MCF 10A (cell line): Measurements from ENCODE around the gene FUOM. TPM values are rescaled to one million over a fixed set of nuclear protein-coding genes. Genes with fewer than 3 reads are reported as not detected.

Experiments used
- BruUV-seq: library from RNA; stranded (reverse); fragments of 400-500 nt; replicated peaks from 2 replicates; lab custom pipeline; 2021; lab: Mats Ljungman, UMichigan
- CTCF ChIA-PET: fragments of 300-600 bp; sonication (Branson Sonifier 250); formaldehyde crosslinking; extraction: SDS; loops from one replicate; lab custom pipeline; 2021; ENCODE audit warnings: antibody characterized with exemption, inconsistent platforms; lab: Yijun Ruan, JAX
- POLR2A ChIA-PET: fragments of 300-600, 350-650 bp; sonication (Branson Sonifier 250); formaldehyde crosslinking; extraction: SDS; loops from one replicate; lab custom pipeline; 2020; ENCODE audit warnings: antibody characterized with exemption, inconsistent platforms; lab: Yijun Ruan, JAX
- DNase-seq: peaks from one replicate; pipeline ENCODE4 v3.0.0-alpha.2; 2018; ENCODE audit not compliant: unreplicated experiment
- H3K27ac Mint-ChIP-seq: one replicate; pipeline ENCODE4 v1.8.0; 2022; ENCODE audit warnings: mild to moderate bottlenecking, low read depth, mixed read lengths; ENCODE audit not compliant: unreplicated experiment
- H3K27me3 Mint-ChIP-seq: one replicate; pipeline ENCODE4 v1.8.0; 2022; ENCODE audit warnings: mixed read lengths; ENCODE audit not compliant: insufficient read depth, unreplicated experiment
- H3K36me3 Mint-ChIP-seq: one replicate; pipeline ENCODE4 v1.8.0; 2022; ENCODE audit warnings: mild to moderate bottlenecking, moderate library complexity, mixed read lengths; ENCODE audit not compliant: insufficient read depth, unreplicated experiment
- H3K4me1 Mint-ChIP-seq: one replicate; pipeline ENCODE4 v1.8.0; 2022; ENCODE audit warnings: mixed read lengths; ENCODE audit not compliant: insufficient read depth, unreplicated experiment
- H3K4me3 Mint-ChIP-seq: one replicate; pipeline ENCODE4 v1.8.0; 2022; ENCODE audit warnings: mild to moderate bottlenecking, moderate library complexity, mixed read lengths; ENCODE audit not compliant: unreplicated experiment
- H3K9me3 Mint-ChIP-seq: one replicate; pipeline ENCODE4 v1.8.0; 2022; ENCODE audit warnings: mixed read lengths; ENCODE audit not compliant: unreplicated experiment
- intact Hi-C: fragments of 100-400 bp; cut with micrococcal nuclease; formaldehyde crosslinking; loops from 2 replicates; pipeline ENCODE4 v1.14.1; 2022
- total RNA-seq: library from RNA; stranded (reverse); gene quantifications from 2 replicates; pipeline ENCODE4 v1.2.3, GENCODE V29; 2022
- TF ChIP-seq, protein P1 (sequence below): fragments of 200-600 bp; IDR thresholded peaks from one replicate; pipeline ENCODE4 v1.8.0; 2022; ENCODE audit warnings: antibody characterized with exemption, mild to moderate bottlenecking; ENCODE audit not compliant: unreplicated experiment

Gene FUOM
- total RNA-seq, 1 experiment from 2014 or later = 22.6 TPM

DNA sequence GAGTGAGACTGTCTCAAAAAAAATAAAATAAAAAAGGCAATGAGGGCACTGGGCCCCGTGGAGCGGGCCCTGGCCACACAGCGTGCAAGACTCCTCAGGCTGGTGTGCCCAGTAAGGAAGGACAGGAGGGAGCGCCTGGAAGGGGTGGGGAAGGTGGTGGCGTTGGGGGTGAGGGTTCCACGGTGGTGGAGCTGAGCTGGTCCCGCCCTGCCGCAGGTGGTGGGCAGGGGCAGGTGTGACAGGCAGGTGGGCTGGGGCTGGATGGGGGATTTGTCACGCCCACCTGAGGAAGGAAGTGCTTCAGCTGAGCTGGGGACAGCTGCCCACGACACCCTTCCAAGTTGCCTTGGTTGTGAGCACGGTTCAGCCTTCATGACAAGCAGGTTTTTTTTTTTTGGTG, 11.4 kb downstream of the FUOM start:
- no peaks in the 10 kb centered on the region for H3K27me3 Mint-ChIP-seq
- TF ChIP-seq, protein P1, sequence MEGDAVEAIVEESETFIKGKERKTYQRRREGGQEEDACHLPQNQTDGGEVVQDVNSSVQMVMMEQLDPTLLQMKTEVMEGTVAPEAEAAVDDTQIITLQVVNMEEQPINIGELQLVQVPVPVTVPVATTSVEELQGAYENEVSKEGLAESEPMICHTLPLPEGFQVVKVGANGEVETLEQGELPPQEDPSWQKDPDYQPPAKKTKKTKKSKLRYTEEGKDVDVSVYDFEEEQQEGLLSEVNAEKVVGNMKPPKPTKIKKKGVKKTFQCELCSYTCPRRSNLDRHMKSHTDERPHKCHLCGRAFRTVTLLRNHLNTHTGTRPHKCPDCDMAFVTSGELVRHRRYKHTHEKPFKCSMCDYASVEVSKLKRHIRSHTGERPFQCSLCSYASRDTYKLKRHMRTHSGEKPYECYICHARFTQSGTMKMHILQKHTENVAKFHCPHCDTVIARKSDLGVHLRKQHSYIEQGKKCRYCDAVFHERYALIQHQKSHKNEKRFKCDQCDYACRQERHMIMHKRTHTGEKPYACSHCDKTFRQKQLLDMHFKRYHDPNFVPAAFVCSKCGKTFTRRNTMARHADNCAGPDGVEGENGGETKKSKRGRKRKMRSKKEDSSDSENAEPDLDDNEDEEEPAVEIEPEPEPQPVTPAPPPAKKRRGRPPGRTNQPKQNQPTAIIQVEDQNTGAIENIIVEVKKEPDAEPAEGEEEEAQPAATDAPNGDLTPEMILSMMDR = no peak
- H3K4me1 Mint-ChIP-seq = peaks cover 6% of the 10 kb centered on the region
- intact Hi-C loops = no loop called here
- ChIA-PET POLR2A (interaction anchor here (0.9 kb wide), 1 partner anchor 15 kb away, joined by 3 read pairs; no protein-coding TSS in a partner anchor), CTCF (interaction anchor here (1.7 kb wide), 1 partner anchor 17 kb away, joined by 11 read pairs; no protein-coding TSS in a partner anchor)
- no peak for DNase-seq
- H3K27ac Mint-ChIP-seq = no peak overlapping the region
- no TSS peak for BruUV-seq
- peaks cover 10% of the 10 kb centered on the region for H3K36me3 Mint-ChIP-seq
- H3K4me3 Mint-ChIP-seq = no peak overlapping the region
- H3K9me3 Mint-ChIP-seq = no peaks in the 10 kb centered on the region

DNA sequence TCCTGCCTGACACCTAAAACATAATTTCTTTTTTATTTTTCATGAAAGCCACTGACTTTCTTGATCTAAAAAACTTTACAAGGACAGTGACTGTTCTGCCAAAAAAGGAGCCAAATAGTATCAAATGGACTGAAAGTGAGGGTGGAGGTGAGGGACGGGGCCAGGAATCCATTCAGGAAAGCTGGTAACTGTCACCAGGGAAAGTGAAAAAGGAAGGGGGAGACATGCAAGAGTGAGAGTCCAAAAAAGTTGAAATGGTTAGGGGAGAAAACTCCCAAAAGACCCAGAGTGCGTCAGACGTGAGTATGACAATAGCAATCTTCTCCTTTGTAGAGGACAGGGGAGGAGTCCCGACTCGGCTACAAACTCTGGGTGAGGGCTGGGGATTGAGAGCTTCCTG, 13.6 kb downstream of the FUOM start:
- CTCF ChIA-PET = interaction anchor here (0.6 to 2.1 kb wide), 3 partner anchors 11 to 517 kb away, joined by 4 to 10 read pairs (median 5); no protein-coding TSS in a partner anchor
- intact Hi-C loops = no loop called here
- DNase-seq = no peak
- Mint-ChIP-seq H3K27me3 (no peaks in the 10 kb centered on the region), H3K4me3 (no peak overlapping the region), H3K9me3 (no peaks in the 10 kb centered on the region), H3K27ac (no peak overlapping the region), H3K36me3 (peaks cover 10% of the 10 kb centered on the region), H3K4me1 (peaks cover 4% of the 10 kb centered on the region)
- BruUV-seq = no TSS peak
- TF ChIP-seq, protein P1 = no peak
- POLR2A ChIA-PET = no interaction called here

DNA sequence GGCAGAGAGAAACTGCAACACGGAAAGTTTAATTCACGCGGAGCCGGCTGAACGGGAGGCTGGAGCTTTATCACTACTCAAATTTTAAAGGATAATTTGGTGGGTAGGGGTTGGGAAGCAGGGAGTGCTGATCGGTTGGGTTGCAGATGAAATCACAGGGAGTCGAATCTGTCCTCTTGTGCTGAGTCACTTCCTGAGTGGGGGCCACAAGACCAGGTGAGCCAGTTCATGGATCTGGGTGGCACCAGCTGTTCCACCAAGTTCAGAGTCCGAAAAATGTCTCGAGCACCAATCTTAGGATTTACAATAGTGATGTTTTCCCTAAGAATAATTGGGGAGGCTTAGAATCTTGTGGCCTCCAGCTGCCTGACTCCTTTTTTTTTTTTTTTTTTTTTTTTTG, 14.3 kb downstream of the FUOM start:
- POLR2A ChIA-PET = no interaction called here
- no peak for DNase-seq
- CTCF ChIA-PET = interaction anchor here (0.6 to 2.1 kb wide), 2 partner anchors 14 to 516 kb away, joined by 5 to 10 read pairs; no protein-coding TSS in a partner anchor

DNA sequence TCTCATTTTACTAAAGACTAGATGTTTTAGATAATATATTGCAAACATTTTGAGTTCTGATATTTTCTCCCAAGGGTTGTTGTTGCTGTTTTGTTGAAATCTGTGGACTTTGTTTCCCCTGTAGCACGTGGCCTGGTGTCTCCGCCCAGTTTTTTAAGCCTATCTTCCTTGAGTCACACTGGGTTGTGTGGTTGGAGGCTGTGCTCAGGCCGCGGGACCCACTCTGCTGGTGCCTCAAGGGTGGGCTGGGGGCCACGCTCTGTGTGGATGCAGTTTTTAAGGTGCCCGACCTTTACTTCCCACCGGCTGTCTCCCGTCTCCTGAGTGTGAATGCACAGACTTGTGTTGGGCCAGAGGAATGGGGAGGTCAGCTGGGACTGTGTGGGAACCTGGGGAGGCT, 14.9 kb downstream of the FUOM start:
- no TSS peak for BruUV-seq
- no peak overlapping the region for H3K27ac Mint-ChIP-seq
- no peak for DNase-seq
- intact Hi-C loops = no loop called here
- ChIA-PET CTCF (no interaction called here), POLR2A (no interaction called here)
- TF ChIP-seq, protein P1 = no peak
- H3K4me3 Mint-ChIP-seq = no peak overlapping the region
- no peaks in the 10 kb centered on the region for H3K27me3 Mint-ChIP-seq
- H3K4me1 Mint-ChIP-seq = no peaks in the 10 kb centered on the region
- no peaks in the 10 kb centered on the region for H3K9me3 Mint-ChIP-seq
- peaks cover 10% of the 10 kb centered on the region for H3K36me3 Mint-ChIP-seq

More for the DNA sequence above, 14.3 kb downstream of the FUOM start:
- Mint-ChIP-seq H3K27ac (no peak overlapping the region), H3K4me1 (no peaks in the 10 kb centered on the region), H3K4me3 (no peak overlapping the region), H3K36me3 (peaks cover 10% of the 10 kb centered on the region), H3K27me3 (no peaks in the 10 kb centered on the region), H3K9me3 (no peaks in the 10 kb centered on the region)
- TF ChIP-seq, protein P1 = no peak
- BruUV-seq = no TSS peak
- intact Hi-C loops = no loop called here
